Mesothelial cell of epicardium (in vitro differentiated cells): Measurements from ENCODE around the gene PIK3R6. TPM values are rescaled to one million over a fixed set of nuclear protein-coding genes. Genes with fewer than 3 reads are reported as not detected.

Source experiments
- DNase-seq, 2 experiments: peaks; one replicate each; pipeline ENCODE4 v3.0.0; 2021; ENCODE audit warnings: low spot score in 2 of 2; ENCODE audit not compliant: unreplicated experiment in 2 of 2
- H3K27ac Mint-ChIP-seq: 2 replicates; pipeline ENCODE4 v1.8.0; 2021; ENCODE audit warnings: mixed read lengths
- H3K27me3 Mint-ChIP-seq: 2 replicates; pipeline ENCODE4 v1.8.0; 2021; ENCODE audit warnings: low read depth, mixed read lengths
- H3K36me3 Mint-ChIP-seq: 2 replicates; pipeline ENCODE4 v1.8.0; 2021; ENCODE audit warnings: mixed read lengths
- H3K4me1 Mint-ChIP-seq: 2 replicates; pipeline ENCODE4 v1.8.0; 2021; ENCODE audit warnings: mixed read lengths
- H3K4me3 Mint-ChIP-seq: 2 replicates; pipeline ENCODE4 v1.8.0; 2021; ENCODE audit warnings: mild to moderate bottlenecking, moderate library complexity, mixed read lengths
- H3K9me3 Mint-ChIP-seq: 2 replicates; pipeline ENCODE4 v1.8.0; 2021; ENCODE audit warnings: mixed read lengths
- total RNA-seq: library from RNA; stranded (reverse); gene quantifications from 3 replicates; pipeline ENCODE4 v1.2.1, GENCODE V29; 2021
- TF ChIP-seq, protein P1 (sequence below): fragments of 200-600 bp; sonication (generic); IDR thresholded peaks from one replicate; pipeline ENCODE4 v1.5.0; 2021; ENCODE audit warnings: antibody characterized with exemption; ENCODE audit not compliant: unreplicated experiment

Gene PIK3R6
- total RNA-seq, 1 donor from 2014 or later: not detected

DNA sequence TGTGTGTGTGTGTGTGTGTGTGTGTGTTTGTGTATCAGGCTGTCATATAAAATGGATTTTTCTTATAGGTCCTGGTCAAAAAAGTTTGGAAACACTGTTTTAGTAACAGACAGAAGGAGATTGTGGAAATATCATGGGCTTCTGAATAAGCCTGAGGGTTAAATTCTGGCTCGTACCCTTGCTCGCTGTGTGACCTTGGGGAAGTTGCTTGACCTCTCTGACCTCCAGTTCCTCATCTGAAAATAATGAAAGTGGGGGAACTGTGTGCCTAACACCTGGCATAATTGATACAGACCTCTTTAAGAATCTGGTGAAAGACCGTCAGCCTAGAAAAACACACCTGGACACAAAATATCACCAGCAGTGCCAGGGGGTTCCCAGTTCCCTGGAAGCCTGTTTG is 25.6 kb upstream of the PIK3R6 start:
- DNase-seq: no peak
- Mint-ChIP-seq H3K36me3 (no peaks in the 10 kb centered on the region), H3K4me3 (no peak overlapping the region), H3K9me3 (no peaks in the 10 kb centered on the region), H3K27me3 (peaks cover 37% of the 10 kb centered on the region), H3K27ac (no peak overlapping the region), H3K4me1 (peaks cover 5% of the 10 kb centered on the region)
- TF ChIP-seq, protein P1, sequence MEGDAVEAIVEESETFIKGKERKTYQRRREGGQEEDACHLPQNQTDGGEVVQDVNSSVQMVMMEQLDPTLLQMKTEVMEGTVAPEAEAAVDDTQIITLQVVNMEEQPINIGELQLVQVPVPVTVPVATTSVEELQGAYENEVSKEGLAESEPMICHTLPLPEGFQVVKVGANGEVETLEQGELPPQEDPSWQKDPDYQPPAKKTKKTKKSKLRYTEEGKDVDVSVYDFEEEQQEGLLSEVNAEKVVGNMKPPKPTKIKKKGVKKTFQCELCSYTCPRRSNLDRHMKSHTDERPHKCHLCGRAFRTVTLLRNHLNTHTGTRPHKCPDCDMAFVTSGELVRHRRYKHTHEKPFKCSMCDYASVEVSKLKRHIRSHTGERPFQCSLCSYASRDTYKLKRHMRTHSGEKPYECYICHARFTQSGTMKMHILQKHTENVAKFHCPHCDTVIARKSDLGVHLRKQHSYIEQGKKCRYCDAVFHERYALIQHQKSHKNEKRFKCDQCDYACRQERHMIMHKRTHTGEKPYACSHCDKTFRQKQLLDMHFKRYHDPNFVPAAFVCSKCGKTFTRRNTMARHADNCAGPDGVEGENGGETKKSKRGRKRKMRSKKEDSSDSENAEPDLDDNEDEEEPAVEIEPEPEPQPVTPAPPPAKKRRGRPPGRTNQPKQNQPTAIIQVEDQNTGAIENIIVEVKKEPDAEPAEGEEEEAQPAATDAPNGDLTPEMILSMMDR: no peak

GRCh38 chr17:8892338-8892690 is 24.8 kb upstream of the PIK3R6 start:
- DNase-seq: no peak
- no peaks in the 10 kb centered on the region for H3K36me3 Mint-ChIP-seq
- TF ChIP-seq, protein P1: no peak
- no peaks in the 10 kb centered on the region for H3K9me3 Mint-ChIP-seq
- H3K27me3 Mint-ChIP-seq: peaks cover 31% of the 10 kb centered on the region
- peaks cover 5% of the 10 kb centered on the region for H3K4me1 Mint-ChIP-seq
- H3K4me3 Mint-ChIP-seq: no peak overlapping the region
- no peak overlapping the region for H3K27ac Mint-ChIP-seq

GRCh38 chr17:8890671-8891070 is 23.2 kb upstream of the PIK3R6 start:
- Mint-ChIP-seq H3K27ac (no peak overlapping the region), H3K4me3 (no peak overlapping the region), H3K9me3 (no peaks in the 10 kb centered on the region), H3K36me3 (no peaks in the 10 kb centered on the region), H3K27me3 (peaks cover 14% of the 10 kb centered on the region), H3K4me1 (peaks cover 5% of the 10 kb centered on the region)
- no peak for DNase-seq
- TF ChIP-seq, protein P1: no peak

- H3K27ac Mint-ChIP-seq: no peak overlapping the region
- no peak overlapping the region for H3K4me3 Mint-ChIP-seq
- peaks cover 6% of the 10 kb centered on the region for H3K27me3 Mint-ChIP-seq
- peaks cover 3% of the 10 kb centered on the region for H3K4me1 Mint-ChIP-seq
- DNase-seq: no peak
- TF ChIP-seq, protein P1: no peak
- H3K9me3 Mint-ChIP-seq: no peaks in the 10 kb centered on the region
- no peaks in the 10 kb centered on the region for H3K36me3 Mint-ChIP-seq
These were observed 22.2 kb upstream of the PIK3R6 start for GRCh38 chr17:8889458-8890210.

- peaks cover 2% of the 10 kb centered on the region for H3K27me3 Mint-ChIP-seq
These were observed 21.3 kb upstream of the PIK3R6 start for GRCh38 chr17:8888704-8889302.

More at GRCh38 chr17:8888704-8889302, 21.3 kb upstream of the PIK3R6 start:
- Mint-ChIP-seq H3K27ac (no peak overlapping the region), H3K36me3 (no peaks in the 10 kb centered on the region), H3K4me1 (no peaks in the 10 kb centered on the region), H3K9me3 (no peaks in the 10 kb centered on the region), H3K4me3 (no peak overlapping the region)
- no peak for DNase-seq
- TF ChIP-seq, protein P1: no peak
